Measurements from ENCODE around the gene NF1.

Gene NF1

GRCh38 chr17:31064707-31065106, 30.1 kb upstream of the NF1 start:
- no peaks in the 10 kb centered on the region for H3K4me1 ChIP-seq (ENCODE audit: control insufficient read depth, insufficient read depth, low read length)
- TF ChIP-seq ZNF350 (tag by site-specific recombination; IDR thresholded peaks at IDR 0.05) (no peak), MYNN (tag by site-specific recombination; IDR thresholded peaks at IDR 0.05; ENCODE audit: borderline replicate concordance) (no peak), ZBTB11 (tag by site-specific recombination; conservative IDR thresholded peaks at IDR 0.05; ENCODE audit: low read depth) (no peak), KLF17 (tag by site-specific recombination; IDR thresholded peaks at IDR 0.05) (no peak), ZNF544 (tag by site-specific recombination; IDR thresholded peaks at IDR 0.05) (no peak), REPIN1 (tag by site-specific recombination; IDR thresholded peaks at IDR 0.05; ENCODE audit: low read depth) (no peak), ZBTB48 (tag by site-specific recombination; IDR thresholded peaks at IDR 0.05) (no peak), ZBTB1 (tag by site-specific recombination; IDR thresholded peaks at IDR 0.05) (no peak), ZNF398 (tag by site-specific recombination; IDR thresholded peaks at IDR 0.05) (no peak), ZNF292 (tag by site-specific recombination; IDR thresholded peaks at IDR 0.05; ENCODE audit: borderline replicate concordance, low read depth) (no peak), ZNF768 (tag by site-specific recombination; IDR thresholded peaks at IDR 0.05) (no peak), ZNF473 (tag by site-specific recombination; IDR thresholded peaks at IDR 0.05) (no peak), ZBTB21 (tag by site-specific recombination; IDR thresholded peaks at IDR 0.05) (no peak), ZBTB20 (tag by site-specific recombination; IDR thresholded peaks at IDR 0.05) (no peak), ZNF580 (tag by site-specific recombination; IDR thresholded peaks at IDR 0.05) (no peak), ZFP3 (tag by site-specific recombination; IDR thresholded peaks at IDR 0.05; ENCODE audit: low read depth) (no peak), ZNF18 (tag by site-specific recombination; IDR thresholded peaks at IDR 0.05) (no peak), ZNF600 (tag by site-specific recombination; IDR thresholded peaks at IDR 0.05) (no peak), ZNF777 (tag by site-specific recombination; IDR thresholded peaks at IDR 0.05; ENCODE audit: borderline replicate concordance) (no peak), SALL2 (tag by site-specific recombination; IDR thresholded peaks at IDR 0.05; ENCODE audit: borderline replicate concordance) (no peak)
- H3K4me3 ChIP-seq (ENCODE audit: low read depth, low read length), result no peak overlapping the region
- no peaks in the 10 kb centered on the region for H3K36me3 ChIP-seq (ENCODE audit: control insufficient read depth in 2 of 2, insufficient read depth in 1 of 2, low read length in 2 of 2)
- no peaks in the 10 kb centered on the region for H3K9me3 ChIP-seq (ENCODE audit: control insufficient read depth, insufficient read depth, low read depth, low read length)
- CTCF ChIA-PET, result interaction anchor here (0.5 to 1.0 kb wide), 2 partner anchors 24 to 113 kb away, joined by 3 read pairs; no protein-coding TSS in a partner anchor
- POLR2A ChIA-PET, result interaction anchor here (0.7 kb wide), 1 partner anchor 9 kb away, joined by 3 read pairs; no protein-coding TSS in a partner anchor
- H3K27ac ChIP-seq (ENCODE audit: extremely low read depth, low read depth, low read length), result no peak overlapping the region

All from HEK293 (cell line).